ENCODE measurements around the gene DCAF10.

The DCAF10 gene

GRCh38 chr9:37752642-37753488 lies 47.7 kb upstream of the DCAF10 start:
- TF ChIP-seq OSR1 (CRISPR knock-in tag; IDR thresholded peaks at IDR 0.05), result no peak
- TF ChIP-seq TOX (CRISPR knock-in tag; IDR thresholded peaks at IDR 0.05; ENCODE audit: borderline replicate concordance), result no peak
- TF ChIP-seq CREB5 (CRISPR knock-in tag; IDR thresholded peaks at IDR 0.05; ENCODE audit: low read depth), result no peak
- no peak for ATAC-seq

DNA sequence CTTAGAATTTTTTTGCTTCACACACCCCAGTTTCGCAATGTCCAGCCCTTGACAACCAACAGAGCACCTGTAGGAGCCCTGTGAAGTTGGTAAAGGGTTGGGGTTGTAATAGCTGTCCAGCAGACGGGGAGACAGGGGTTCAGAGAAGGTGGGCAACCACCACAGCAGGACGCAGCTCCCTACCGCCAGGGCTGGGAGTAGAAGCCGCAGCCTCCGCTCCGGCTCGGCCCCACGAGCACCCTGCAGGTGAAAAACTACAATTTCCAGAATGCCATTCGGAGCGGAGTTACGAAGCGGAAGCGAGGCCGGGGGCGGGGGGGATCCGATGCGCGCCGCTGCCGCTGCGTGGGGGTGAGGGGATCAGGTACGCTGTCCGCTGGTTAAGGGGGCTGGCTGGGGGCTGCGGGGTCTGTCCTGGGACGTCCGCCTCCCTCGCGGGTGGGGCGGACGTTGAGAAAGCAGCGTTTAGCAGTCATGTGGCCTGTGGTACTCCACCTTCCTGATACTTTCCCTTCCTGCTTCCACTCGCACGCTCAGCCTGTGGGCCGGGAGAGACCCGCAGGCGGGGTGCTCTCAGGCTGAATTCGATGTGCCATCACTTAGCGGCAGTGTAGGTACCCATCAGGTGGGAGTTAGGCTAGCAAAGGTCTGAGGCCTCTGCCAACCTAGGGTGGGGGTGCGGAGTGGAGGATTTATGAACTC lies 47.0 kb upstream of the DCAF10 start, which contains the start of gene TRMT10B:
TSS of gene TRMT10B (plus strand) at position 317 of the 702 bp plus-strand sequence. CDS start 8,127 bp downstream, outside the sequence.
- ATAC-seq, result peak; percentile 98
- TF ChIP-seq CSRNP3 (CRISPR knock-in tag; IDR thresholded peaks at IDR 0.05), result no peak
- 0 out of 2 replicates have a peak, but pooled peaks have one; percentile 43 for TF ChIP-seq PATZ1 (CRISPR knock-in tag; IDR thresholded peaks at IDR 0.05; ENCODE audit: borderline replicate concordance)
- TF ChIP-seq ZC3H10 (CRISPR knock-in tag; IDR thresholded peaks at IDR 0.05), result no peak
- TF ChIP-seq CREB5 (CRISPR knock-in tag; IDR thresholded peaks at IDR 0.05; ENCODE audit: low read depth), result no peak

DNA sequence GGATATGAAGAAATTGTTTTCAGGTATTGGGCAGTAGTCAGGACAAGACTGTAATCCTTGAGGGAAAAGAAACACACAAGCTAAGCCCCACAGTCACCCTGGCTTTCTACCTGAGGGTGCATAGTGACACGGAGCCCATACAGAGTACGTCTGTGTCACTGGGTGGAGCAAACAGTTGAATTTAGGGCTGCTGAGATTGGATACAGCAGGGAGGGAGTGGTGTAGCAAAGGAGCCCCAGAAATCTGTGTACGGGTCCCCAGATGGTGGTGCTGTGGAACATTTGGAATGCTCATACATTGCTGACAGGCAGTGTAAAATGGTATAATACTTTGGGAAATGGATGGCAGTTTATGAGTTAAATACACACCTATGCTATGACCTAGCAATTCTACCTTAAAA lies 41.9 kb upstream of the DCAF10 start:
- no peak for TF ChIP-seq CREB5 (CRISPR knock-in tag; IDR thresholded peaks at IDR 0.05; ENCODE audit: low read depth)
- no peak for TF ChIP-seq BACH2 (CRISPR knock-in tag; IDR thresholded peaks at IDR 0.05; ENCODE audit: borderline replicate concordance)
- no peak for TF ChIP-seq TSHZ2 (CRISPR knock-in tag; IDR thresholded peaks at IDR 0.05)
- no peak for TF ChIP-seq PATZ1 (CRISPR knock-in tag; IDR thresholded peaks at IDR 0.05; ENCODE audit: borderline replicate concordance)
- TF ChIP-seq ZC3H10 (CRISPR knock-in tag; IDR thresholded peaks at IDR 0.05), result no peak
- no peak for TF ChIP-seq ZNF8 (CRISPR knock-in tag; IDR thresholded peaks at IDR 0.05)
- no peak for TF ChIP-seq SNAI2 (CRISPR knock-in tag; IDR thresholded peaks at IDR 0.05)
- TF ChIP-seq CSDC2 (CRISPR knock-in tag; IDR thresholded peaks at IDR 0.05), result no peak
- no peak for TF ChIP-seq RARB (CRISPR knock-in tag; IDR thresholded peaks at IDR 0.05)
- TF ChIP-seq ZNF565 (CRISPR knock-in tag; conservative IDR thresholded peaks at IDR 0.05; ENCODE audit: low read depth), result no peak
- TF ChIP-seq TOX (CRISPR knock-in tag; IDR thresholded peaks at IDR 0.05; ENCODE audit: borderline replicate concordance), result no peak
- TF ChIP-seq GLIS3 (CRISPR knock-in tag; IDR thresholded peaks at IDR 0.05), result no peak
- no peak for ATAC-seq

Data from SK-N-SH treated with all-trans-retinoic acid at 6 μM for 48 hours (cell line).